Measurements from ENCODE around the gene TBC1D20.
"Not testable (repeated sequence)": the region's sequence is repeated elsewhere in the genome, so short reads cannot be mapped to it uniquely, and the experiment has no call there.

Gene TBC1D20

GRCh38 chr20:458776-459175 is 3.6 kb downstream of the TBC1D20 start:
- Mint-ChIP-seq H3K36me3 (peaks cover 25% of the 10 kb centered on the region), H3K9me3 (no peaks in the 10 kb centered on the region), H3K27ac (no peak overlapping the region), H3K4me1 (peaks cover 47% of the 10 kb centered on the region), H3K4me3 (no peak overlapping the region)
- DNase-seq (ENCODE audit: low spot score in 2 of 2) (no peak), ATAC-seq (no peak)

GRCh38 chr20:454951-455350 is 7.4 kb downstream of the TBC1D20 start:
- Mint-ChIP-seq H3K27ac (no peak overlapping the region), H3K4me3 (no peak overlapping the region), H3K4me1 (peaks cover 22% of the 10 kb centered on the region), H3K36me3 (peaks cover 28% of the 10 kb centered on the region), H3K9me3 (no peaks in the 10 kb centered on the region)
- ATAC-seq (no peak), DNase-seq (ENCODE audit: low spot score in 2 of 2) (no peak)

GRCh38 chr20:452021-452420 is 10.3 kb downstream of the TBC1D20 start:
- peaks cover 42% of the 10 kb centered on the region for H3K36me3 Mint-ChIP-seq
- not testable (repeated sequence) for H3K9me3 Mint-ChIP-seq; ATAC-seq; H3K4me1 Mint-ChIP-seq; H3K4me3 Mint-ChIP-seq; H3K27ac Mint-ChIP-seq; DNase-seq (ENCODE audit: low spot score in 2 of 2)

- no peak for ATAC-seq
- Mint-ChIP-seq H3K4me3 (no peak overlapping the region), H3K36me3 (peaks cover 87% of the 10 kb centered on the region)
Measured at GRCh38 chr20:445514-446336, 16.6 kb downstream of the TBC1D20 start.

GRCh38 chr20:444862-445426 is 17.4 kb downstream of the TBC1D20 start:
- no peak for DNase-seq (ENCODE audit: low spot score in 2 of 2)
- peak overlapping the region; percentile 76 for H3K27ac Mint-ChIP-seq
- no peak overlapping the region for H3K4me3 Mint-ChIP-seq
- no peaks in the 10 kb centered on the region for H3K9me3 Mint-ChIP-seq
- no peak for ATAC-seq
- H3K4me1 Mint-ChIP-seq = peaks cover 13% of the 10 kb centered on the region
- peaks cover 95% of the 10 kb centered on the region for H3K36me3 Mint-ChIP-seq

More at GRCh38 chr20:445514-446336, 16.6 kb downstream of the TBC1D20 start:
- DNase-seq (ENCODE audit: low spot score in 2 of 2) = no peak
- H3K9me3 Mint-ChIP-seq = no peaks in the 10 kb centered on the region
- peaks cover 10% of the 10 kb centered on the region for H3K4me1 Mint-ChIP-seq
- H3K27ac Mint-ChIP-seq = peak overlapping the region; percentile 76

- H3K36me3 Mint-ChIP-seq = peaks cover 95% of the 10 kb centered on the region
- peaks cover 21% of the 10 kb centered on the region for H3K4me1 Mint-ChIP-seq
- H3K9me3 Mint-ChIP-seq = no peaks in the 10 kb centered on the region
- no peak overlapping the region for H3K4me3 Mint-ChIP-seq
- H3K27ac Mint-ChIP-seq = no peak overlapping the region
- DNase-seq (ENCODE audit: low spot score in 2 of 2) = no peak
- ATAC-seq = no peak
Measured at GRCh38 chr20:444117-444516, 18.2 kb downstream of the TBC1D20 start.

- no peak overlapping the region for H3K4me3 Mint-ChIP-seq
- H3K9me3 Mint-ChIP-seq = no peaks in the 10 kb centered on the region
- DNase-seq (ENCODE audit: low spot score in 2 of 2) = no peak
- peaks cover 29% of the 10 kb centered on the region for H3K4me1 Mint-ChIP-seq
- no peak for ATAC-seq
- H3K27ac Mint-ChIP-seq = peak overlapping the region; percentile 34
- peaks cover 99% of the 10 kb centered on the region for H3K36me3 Mint-ChIP-seq
Measured at GRCh38 chr20:443223-443775, 19.0 kb downstream of the TBC1D20 start.

GRCh38 chr20:440636-441035 is 21.7 kb downstream of the TBC1D20 start:
- H3K4me1 Mint-ChIP-seq = peaks cover 48% of the 10 kb centered on the region

GRCh38 chr20:440148-440547 is 22.2 kb downstream of the TBC1D20 start:
- Mint-ChIP-seq H3K9me3 (no peaks in the 10 kb centered on the region), H3K4me1 (peaks cover 48% of the 10 kb centered on the region), H3K4me3 (peak overlapping the region; percentile 63), H3K27ac (peak overlapping the region; percentile 86), H3K36me3 (peaks cover 99% of the 10 kb centered on the region)
- no peak for ATAC-seq
- no peak for DNase-seq (ENCODE audit: low spot score in 2 of 2)

More at GRCh38 chr20:440636-441035, 21.7 kb downstream of the TBC1D20 start:
- H3K4me3 Mint-ChIP-seq = no peak overlapping the region
- H3K36me3 Mint-ChIP-seq = peaks cover 99% of the 10 kb centered on the region
- ATAC-seq (no peak), DNase-seq (ENCODE audit: low spot score in 2 of 2) (no peak)
- peak overlapping the region; percentile 86 for H3K27ac Mint-ChIP-seq
- H3K9me3 Mint-ChIP-seq = no peaks in the 10 kb centered on the region

- DNase-seq (ENCODE audit: low spot score in 2 of 2) = peak in 1 of 2 donors; percentile 74
- peaks cover 99% of the 10 kb centered on the region for H3K36me3 Mint-ChIP-seq
- peaks cover 57% of the 10 kb centered on the region for H3K4me1 Mint-ChIP-seq
- peak overlapping the region; percentile 63 for H3K4me3 Mint-ChIP-seq
- H3K9me3 Mint-ChIP-seq = no peaks in the 10 kb centered on the region
- ATAC-seq = peak; percentile 77
- H3K27ac Mint-ChIP-seq = peak overlapping the region; percentile 86
Measured at GRCh38 chr20:438571-439469, 23.5 kb downstream of the TBC1D20 start.

GRCh38 chr20:437787-438486 is 24.4 kb downstream of the TBC1D20 start:
- H3K4me3 Mint-ChIP-seq = peak overlapping the region; percentile 63
- DNase-seq (ENCODE audit: low spot score in 2 of 2) (no peak), ATAC-seq (no peak)
- peak overlapping the region; percentile 86 for H3K27ac Mint-ChIP-seq
- H3K36me3 Mint-ChIP-seq = peaks cover 98% of the 10 kb centered on the region
- H3K4me1 Mint-ChIP-seq = peaks cover 65% of the 10 kb centered on the region
- H3K9me3 Mint-ChIP-seq = no peaks in the 10 kb centered on the region

GRCh38 chr20:436476-436875 is 25.9 kb downstream of the TBC1D20 start:
- peaks cover 92% of the 10 kb centered on the region for H3K36me3 Mint-ChIP-seq
- peaks cover 77% of the 10 kb centered on the region for H3K4me1 Mint-ChIP-seq
- no peak for ATAC-seq
- H3K9me3 Mint-ChIP-seq = no peaks in the 10 kb centered on the region
- H3K4me3 Mint-ChIP-seq = no peak overlapping the region
- DNase-seq (ENCODE audit: low spot score in 2 of 2) = no peak
- H3K27ac Mint-ChIP-seq = no peak overlapping the region

GRCh38 chr20:435558-435957 is 26.8 kb downstream of the TBC1D20 start:
- Mint-ChIP-seq H3K4me3 (no peak overlapping the region), H3K36me3 (peaks cover 92% of the 10 kb centered on the region), H3K9me3 (no peaks in the 10 kb centered on the region), H3K4me1 (peaks cover 85% of the 10 kb centered on the region), H3K27ac (peak overlapping the region; percentile 60)
- no peak for DNase-seq (ENCODE audit: low spot score in 2 of 2)
- no peak for ATAC-seq

- Mint-ChIP-seq H3K27ac (peak overlapping the region; percentile 95), H3K9me3 (no peaks in the 10 kb centered on the region), H3K4me1 (peaks cover 88% of the 10 kb centered on the region), H3K4me3 (peak overlapping the region; percentile 66), H3K36me3 (peaks cover 92% of the 10 kb centered on the region)
- ATAC-seq = no peak
- DNase-seq (ENCODE audit: low spot score in 2 of 2) = no peak
Measured at GRCh38 chr20:434661-435419, 27.5 kb downstream of the TBC1D20 start.
